C4-2B (cell line): ENCODE data around the gene TMBIM1.

ENCODE experiments used
- CTCF ChIP-seq: fragments of 450-650 bp; conservative IDR thresholded peaks from 2 replicates; pipeline ENCODE4 v1.5.1; 2017; ENCODE audit warnings: mild to moderate bottlenecking
- ZFX ChIP-seq: fragments of 450-650 bp; IDR thresholded peaks from 2 replicates; pipeline ENCODE4 v1.6.1; 2017

- TF ChIP-seq CTCF (no peak), ZFX (no peak)
Measured at GRCh38 chr2:218253232-218253625, 39.1 kb downstream of the TMBIM1 start.
